ENCODE results near the gene SLC22A7. TPM values are rescaled to one million over a fixed set of nuclear protein-coding genes. Genes with fewer than 3 reads are reported as not detected.
A peak's percentile ranks its signal among the peaks of the same experiment; 100 is the strongest.

SLC22A7 gene
- total RNA-seq, 2 donors from 2014 or later: not detected

DNA sequence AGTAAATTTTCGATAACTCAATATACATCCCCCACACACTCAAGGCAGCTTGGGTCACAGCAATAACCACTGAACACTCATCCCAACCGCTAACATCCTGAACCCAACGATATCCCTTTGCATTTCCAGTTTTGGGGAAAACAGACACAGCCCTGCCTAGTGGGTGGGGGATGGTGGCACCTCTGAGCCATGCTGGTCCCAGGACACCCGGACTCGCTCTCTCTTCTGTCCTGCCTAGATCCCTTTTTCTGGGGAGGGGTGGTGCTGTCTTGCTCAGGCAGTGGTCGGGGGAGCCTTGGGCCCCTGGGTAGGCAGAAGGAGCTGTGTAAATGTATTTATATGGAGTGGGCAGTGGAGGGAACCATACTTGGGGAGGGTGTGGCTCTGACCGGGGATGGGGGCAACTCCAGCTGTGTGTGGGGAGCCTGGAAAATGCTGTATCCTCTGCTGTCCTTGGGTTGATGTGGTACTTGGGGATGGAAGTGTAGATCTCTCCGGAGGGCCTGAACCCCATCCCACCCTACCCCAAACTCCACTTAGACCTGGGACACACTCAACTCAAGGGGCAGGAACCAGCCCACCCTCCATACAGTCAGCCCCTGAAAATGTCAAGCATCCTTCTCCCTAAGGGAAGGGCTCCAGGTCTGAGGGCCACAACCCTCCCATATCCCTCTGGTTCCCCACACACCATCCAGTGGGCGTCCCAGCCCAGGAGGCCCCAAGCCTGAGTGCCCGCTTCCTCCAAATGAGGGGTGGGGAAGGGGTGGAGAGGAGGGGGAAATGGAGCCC, 23.7 kb upstream of the SLC22A7 start:
- TF ChIP-seq POLR2A (IDR thresholded peaks at IDR 0.05): no peak
- TF ChIP-seq, protein P1, sequence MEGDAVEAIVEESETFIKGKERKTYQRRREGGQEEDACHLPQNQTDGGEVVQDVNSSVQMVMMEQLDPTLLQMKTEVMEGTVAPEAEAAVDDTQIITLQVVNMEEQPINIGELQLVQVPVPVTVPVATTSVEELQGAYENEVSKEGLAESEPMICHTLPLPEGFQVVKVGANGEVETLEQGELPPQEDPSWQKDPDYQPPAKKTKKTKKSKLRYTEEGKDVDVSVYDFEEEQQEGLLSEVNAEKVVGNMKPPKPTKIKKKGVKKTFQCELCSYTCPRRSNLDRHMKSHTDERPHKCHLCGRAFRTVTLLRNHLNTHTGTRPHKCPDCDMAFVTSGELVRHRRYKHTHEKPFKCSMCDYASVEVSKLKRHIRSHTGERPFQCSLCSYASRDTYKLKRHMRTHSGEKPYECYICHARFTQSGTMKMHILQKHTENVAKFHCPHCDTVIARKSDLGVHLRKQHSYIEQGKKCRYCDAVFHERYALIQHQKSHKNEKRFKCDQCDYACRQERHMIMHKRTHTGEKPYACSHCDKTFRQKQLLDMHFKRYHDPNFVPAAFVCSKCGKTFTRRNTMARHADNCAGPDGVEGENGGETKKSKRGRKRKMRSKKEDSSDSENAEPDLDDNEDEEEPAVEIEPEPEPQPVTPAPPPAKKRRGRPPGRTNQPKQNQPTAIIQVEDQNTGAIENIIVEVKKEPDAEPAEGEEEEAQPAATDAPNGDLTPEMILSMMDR (IDR thresholded peaks at IDR 0.05): no peak
- Histone ChIP-seq H3K4me1 (peaks cover 22% of the 10 kb centered on the region), H3K27ac (no peak overlapping the region), H3K36me3 (replicated peaks in 1 of 2; ENCODE audit: insufficient read depth in 1 of 2, low read depth in 2 of 2) (no peaks in the 10 kb centered on the region), H3K4me3 (no peak overlapping the region), H3K9me3 (no peaks in the 10 kb centered on the region), H3K27me3 (no peaks in the 10 kb centered on the region)
- 84% methylated on average over 8 to 10 of the region's 10 CpGs for WGBS, 2 donors
- intact Hi-C loops (cut with DNase I): no loop called here
- DNase-seq (no peak), ATAC-seq (no peak)

DNA sequence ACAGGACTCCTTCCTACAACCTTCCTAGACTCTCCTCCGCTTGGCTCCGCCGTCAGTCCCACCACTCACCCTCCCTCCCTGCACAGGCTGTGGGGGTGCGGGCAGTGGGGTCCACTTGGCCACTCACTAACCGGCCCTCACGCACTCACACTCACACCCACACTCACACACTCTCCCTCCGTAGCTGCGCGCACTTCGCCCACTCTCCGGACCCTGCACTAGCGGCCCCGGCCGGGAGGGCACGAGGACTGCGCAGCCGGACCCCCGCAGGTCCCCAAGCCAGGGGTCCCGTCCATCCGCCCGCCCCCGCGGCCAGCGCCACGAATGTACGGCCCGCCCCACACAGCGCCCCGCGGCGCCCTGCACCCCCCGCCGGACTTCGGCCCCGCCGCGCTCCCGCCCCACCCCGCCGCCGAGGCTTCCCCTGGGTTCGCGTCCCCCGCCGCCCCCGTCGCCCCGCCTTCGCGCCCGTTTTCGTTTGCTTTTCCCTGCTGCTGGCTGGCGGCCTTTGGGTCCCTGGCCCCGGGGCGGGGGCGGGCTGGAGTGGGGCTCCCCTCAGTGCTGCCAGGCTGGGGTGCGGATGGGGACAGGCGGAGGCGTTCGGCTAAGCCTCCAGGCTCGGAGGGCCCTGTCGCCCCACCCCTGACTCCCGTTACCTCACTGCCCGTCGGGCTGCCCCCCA, 23.0 kb upstream of the SLC22A7 start:
- H3K9me3 ChIP-seq: no peaks in the 10 kb centered on the region
- ATAC-seq: peak; percentile 47

DNA sequence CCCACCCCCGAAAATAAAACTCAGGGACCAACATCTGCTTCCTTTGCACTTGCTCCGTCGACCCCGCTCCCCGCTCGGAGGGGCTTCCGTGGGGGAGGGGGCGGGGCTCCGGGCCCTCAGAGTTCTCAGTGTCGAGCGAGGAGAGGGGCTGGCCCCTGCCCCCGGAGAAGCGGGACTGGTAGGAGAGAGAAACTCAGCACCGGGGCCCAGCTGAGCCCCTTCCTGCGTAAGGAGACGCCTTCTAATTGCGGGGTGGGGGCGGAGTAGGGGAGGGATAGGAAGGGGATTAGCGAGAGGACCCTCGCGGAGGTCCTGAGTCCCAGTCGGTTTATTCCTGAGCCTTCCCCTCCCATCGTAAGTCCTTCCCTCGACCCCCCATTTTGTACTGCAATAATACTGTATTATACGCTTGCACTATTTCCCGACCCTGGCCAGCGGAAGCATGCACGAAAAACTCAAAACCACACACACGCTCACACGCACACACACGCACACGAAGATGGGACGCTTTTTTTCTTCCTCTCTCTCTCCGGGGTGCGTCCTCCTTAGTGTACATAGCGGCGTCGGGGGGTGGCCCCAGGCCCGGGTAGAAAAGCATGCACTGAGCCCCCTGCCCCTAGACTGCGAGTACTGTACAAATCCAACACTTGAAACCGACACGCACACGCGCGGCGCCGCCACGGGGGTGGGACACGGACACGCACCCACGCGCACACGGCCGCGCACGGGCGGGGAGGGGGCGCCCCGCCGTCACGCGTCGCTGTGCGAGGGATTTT, 22.1 kb upstream of the SLC22A7 start:
- WGBS, 2 donors: 36 to 55% methylated on average over 28 to 64 of the region's 64 CpGs
- ATAC-seq: no peak
- H3K27ac ChIP-seq: no peak overlapping the region

More for the DNA sequence above, 23.0 kb upstream of the SLC22A7 start:
- DNase-seq: peak; percentile 35 to 63 (median 46)
- Histone ChIP-seq H3K27me3 (no peaks in the 10 kb centered on the region), H3K36me3 (replicated peaks in 1 of 2; ENCODE audit: insufficient read depth in 1 of 2, low read depth in 2 of 2) (no peaks in the 10 kb centered on the region), H3K4me1 (peaks cover 15% of the 10 kb centered on the region), H3K27ac (no peak overlapping the region), H3K4me3 (no peak overlapping the region)
- WGBS, 2 donors: 14 to 29% methylated on average over 21 to 44 of the region's 65 CpGs
- intact Hi-C loops (cut with DNase I): no loop called here
- TF ChIP-seq, protein P1 (IDR thresholded peaks at IDR 0.05): no peak
- TF ChIP-seq POLR2A (IDR thresholded peaks at IDR 0.05): no peak

DNA sequence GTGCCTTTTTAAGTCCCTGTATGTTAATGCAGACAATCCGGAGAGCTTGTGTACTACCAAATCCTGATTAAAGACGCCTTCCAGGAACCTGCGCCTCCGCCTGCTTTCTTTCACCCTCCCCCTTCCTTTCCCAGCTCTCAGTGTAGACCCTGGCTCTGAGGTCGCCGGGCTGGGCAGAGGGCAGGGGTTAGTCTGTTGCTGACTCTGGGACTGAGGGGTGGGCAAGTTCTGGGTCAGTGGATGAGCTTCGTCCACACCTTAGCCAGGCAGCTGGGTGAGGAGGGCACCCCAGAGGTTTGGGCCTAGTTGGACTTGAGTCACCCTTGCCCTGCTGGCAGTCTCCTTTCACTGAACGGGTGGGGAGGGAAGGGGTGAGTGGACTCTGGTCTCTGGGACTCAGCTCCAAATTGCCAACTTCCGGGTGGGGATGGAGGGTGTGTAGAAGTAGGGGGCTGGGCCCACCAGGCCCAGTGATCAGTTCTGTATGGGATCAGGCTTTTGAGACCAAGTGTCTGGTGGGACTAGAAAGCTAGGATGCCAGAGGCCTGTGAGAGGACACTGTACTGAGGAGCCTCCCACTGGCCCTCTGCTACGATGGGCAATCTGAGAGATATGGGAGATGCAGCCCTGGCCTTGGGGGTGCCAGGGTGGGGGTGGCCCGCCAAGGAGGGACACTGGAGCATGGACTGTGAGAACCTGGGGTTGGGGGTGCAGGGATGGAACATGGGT, 21.3 kb upstream of the SLC22A7 start:
- 85 to 96% methylated on average over 10 of the region's 11 CpGs for WGBS, 2 donors
- DNase-seq (no peak), ATAC-seq (no peak)
- Histone ChIP-seq H3K9me3 (no peaks in the 10 kb centered on the region), H3K4me1 (peaks cover 7% of the 10 kb centered on the region), H3K36me3 (replicated peaks in 1 of 2; ENCODE audit: insufficient read depth in 1 of 2, low read depth in 2 of 2) (no peaks in the 10 kb centered on the region), H3K27me3 (no peaks in the 10 kb centered on the region), H3K4me3 (no peak overlapping the region), H3K27ac (no peak overlapping the region)
- intact Hi-C loops (cut with DNase I): no loop called here
- TF ChIP-seq, protein P1 (IDR thresholded peaks at IDR 0.05): no peak
- no peak for TF ChIP-seq POLR2A (IDR thresholded peaks at IDR 0.05)

More for the DNA sequence above, 22.1 kb upstream of the SLC22A7 start:
- Histone ChIP-seq H3K9me3 (no peaks in the 10 kb centered on the region), H3K27me3 (no peaks in the 10 kb centered on the region), H3K36me3 (replicated peaks in 1 of 2; ENCODE audit: insufficient read depth in 1 of 2, low read depth in 2 of 2) (no peaks in the 10 kb centered on the region), H3K4me1 (peaks cover 7% of the 10 kb centered on the region), H3K4me3 (no peak overlapping the region)
- TF ChIP-seq, protein P1 (IDR thresholded peaks at IDR 0.05): no peak
- TF ChIP-seq POLR2A (IDR thresholded peaks at IDR 0.05): no peak
- intact Hi-C loops (cut with DNase I): no loop called here
- DNase-seq: no peak
